Hindlimb muscle (tissue), 1 donor: Measurements from ENCODE around the gene OR56A3. TPM values are rescaled to one million over a fixed set of nuclear protein-coding genes. Genes with fewer than 3 reads are reported as not detected.
"Not testable (repeated sequence)": the region's sequence is repeated elsewhere in the genome, so short reads cannot be mapped to it uniquely, and the experiment has no call there.

ENCODE experiments used
- DNase-seq: peaks from one replicate; pipeline ENCODE4 v3.0.0-alpha.2; 2013
- polyA plus RNA-seq: library from polyadenylated mRNA; unstranded; fragments of 120-200 nt; gene quantifications from one replicate; pipeline ENCODE4 v1.2.1, GENCODE V29; 2013; ENCODE audit not compliant: insufficient read length

The OR56A3 gene
- not detected for polyA plus RNA-seq

- no peak for DNase-seq
Observed at GRCh38 chr11:5941951-5942350, at the start of gene OR56A3. Gene OR56A3 (plus strand): TSS chr11:5942251. CDS start chr11:5947347, 5,096 bp downstream.

DNA sequence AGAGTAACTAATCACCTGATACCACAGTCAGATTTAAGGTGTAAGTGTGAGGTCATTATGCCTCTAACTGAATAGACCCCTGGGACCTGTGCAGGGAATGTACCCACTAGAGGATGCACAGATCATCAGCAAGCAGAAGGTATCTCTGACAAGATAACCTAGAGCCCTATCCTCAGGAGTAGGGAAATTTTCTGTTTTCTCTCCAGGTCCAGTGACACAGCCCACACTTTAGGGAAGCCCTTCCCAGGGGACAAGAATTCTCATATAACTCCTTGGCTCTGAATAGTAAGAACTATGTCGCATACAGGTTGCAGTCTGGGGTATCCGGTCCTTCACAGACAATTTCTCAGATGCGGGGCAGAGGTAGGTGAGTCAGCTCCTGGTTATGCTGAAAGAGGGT, 49.1 kb upstream of the OR56A3 start, which contains the start of gene OR52E5:
TSS of gene OR52E5 (plus strand) at position 301 of the 400 bp plus-strand sequence. CDS start 7,569 bp downstream, outside the sequence.
- no peak for DNase-seq

DNA sequence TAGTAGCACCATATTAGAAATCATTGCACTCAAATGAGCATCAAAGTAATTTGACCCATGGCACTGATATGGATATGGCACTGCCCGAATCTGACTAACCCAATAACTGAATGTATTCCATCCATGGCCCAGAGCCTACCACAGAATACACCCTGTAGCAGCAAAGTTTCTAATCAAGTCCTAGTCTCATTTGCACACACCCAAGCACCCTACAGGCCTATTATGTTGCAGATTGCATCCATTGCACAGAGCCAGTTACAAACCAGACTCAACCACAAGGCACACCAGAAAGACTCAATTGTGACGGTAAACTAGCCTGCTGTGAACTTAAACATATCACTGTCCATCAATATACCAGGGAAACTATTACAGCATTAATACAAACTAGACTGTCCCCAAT, 42.5 kb upstream of the OR56A3 start:
- no peak for DNase-seq

DNA sequence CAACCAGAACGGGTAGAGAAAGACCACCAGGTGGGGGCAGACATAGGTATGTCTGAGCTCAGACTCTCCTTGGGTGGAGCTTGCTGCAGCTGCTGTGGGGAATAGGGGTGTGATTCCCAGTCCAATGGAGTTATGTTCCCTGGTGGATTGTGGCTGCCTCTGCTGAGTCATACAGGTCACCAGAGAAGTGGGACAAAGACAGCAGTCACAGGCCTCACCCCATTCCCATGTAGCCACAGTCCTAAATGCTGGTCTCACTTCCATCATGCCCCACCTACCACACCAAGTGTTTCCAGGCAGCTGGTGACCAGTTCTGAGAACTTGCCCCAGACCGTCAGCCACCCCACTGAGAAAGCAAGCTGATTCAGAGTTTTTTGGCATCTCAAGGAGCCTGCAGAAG, 31.5 kb upstream of the OR56A3 start:
- no peak for DNase-seq

GRCh38 chr11:5922749-5923426, 19.2 kb upstream of the OR56A3 start:
- no peak for DNase-seq

- no peak for DNase-seq
Observed at GRCh38 chr11:5923427-5923776, 18.6 kb upstream of the OR56A3 start.

DNA sequence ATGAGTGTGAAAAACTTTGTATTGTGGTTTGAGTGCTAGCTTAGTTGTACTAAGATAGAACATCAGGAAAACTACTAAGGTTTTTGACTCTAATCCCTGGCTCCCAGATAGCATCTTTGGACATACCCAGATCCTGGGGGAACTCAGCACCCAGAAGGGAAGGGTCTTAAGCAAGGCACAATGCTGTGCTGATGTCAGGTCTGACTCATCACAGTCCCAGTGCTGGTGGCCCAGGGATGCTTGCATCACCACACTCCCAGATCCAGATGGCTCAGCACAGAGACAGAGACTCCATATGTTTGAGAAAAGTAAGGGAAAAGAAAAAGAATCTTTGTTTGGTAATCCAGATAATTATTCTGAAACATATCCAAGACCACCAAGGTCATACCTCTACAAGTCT, 18.3 kb upstream of the OR56A3 start:
- no peak for DNase-seq

DNA sequence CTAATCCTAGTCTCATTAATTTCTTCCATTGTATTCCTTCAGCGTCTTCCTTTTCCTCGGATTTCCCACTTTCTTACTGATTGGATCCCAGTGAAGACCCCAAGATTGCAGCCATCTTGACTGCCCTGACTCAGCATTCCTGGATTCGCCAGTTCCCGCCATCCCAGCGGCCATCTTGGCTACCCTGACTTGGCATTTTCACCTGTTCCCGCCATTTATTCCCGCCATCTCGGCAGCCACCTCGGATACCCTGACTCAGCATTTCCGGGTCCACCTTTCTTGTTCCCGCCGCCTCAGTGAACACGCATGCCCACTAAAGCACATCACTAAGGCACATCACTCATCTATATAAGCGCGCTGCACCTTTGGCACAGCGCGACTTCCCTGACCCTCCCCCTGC, 13.8 kb upstream of the OR56A3 start:
- DNase-seq, result no peak

- no peak for DNase-seq
Observed at GRCh38 chr11:5928811-5929210, 13.2 kb upstream of the OR56A3 start.

DNA sequence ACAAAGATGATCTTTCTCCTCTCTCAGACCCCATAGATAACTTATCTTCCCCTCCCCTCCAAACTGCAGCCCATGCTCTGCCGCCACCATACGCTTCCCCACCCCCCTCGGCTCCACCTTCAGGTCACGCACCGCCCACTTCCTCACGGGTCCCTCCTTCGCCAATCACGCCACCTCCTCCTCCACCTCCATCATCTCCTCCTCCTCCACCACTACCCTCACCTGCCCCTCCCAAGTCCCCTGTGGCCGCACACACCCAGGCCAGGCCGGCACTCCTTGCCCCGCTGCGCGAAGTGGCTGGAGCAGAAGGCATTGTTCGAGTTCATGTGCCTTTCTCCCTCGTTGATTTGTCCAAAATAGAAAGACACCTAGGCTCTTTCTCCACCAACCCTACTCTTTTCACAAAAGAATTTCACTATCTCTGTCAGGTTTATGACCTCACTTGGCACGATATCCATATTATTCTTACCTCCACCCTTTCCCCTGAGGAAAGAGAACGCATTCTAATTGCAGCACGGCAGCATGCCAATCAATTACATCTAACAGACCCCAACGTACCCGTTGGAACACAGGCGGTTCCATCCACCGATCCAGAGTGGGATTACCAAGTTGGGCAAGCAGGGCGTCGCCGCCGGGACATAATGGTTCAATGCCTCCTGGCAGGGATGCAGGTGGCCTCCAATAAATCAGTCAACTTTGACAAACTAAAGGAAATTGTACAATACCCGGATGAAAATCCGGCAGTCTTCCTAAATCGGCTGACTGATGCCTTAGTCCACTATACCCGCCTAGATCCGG, 12.3 kb upstream of the OR56A3 start:
- no peak for DNase-seq

DNA sequence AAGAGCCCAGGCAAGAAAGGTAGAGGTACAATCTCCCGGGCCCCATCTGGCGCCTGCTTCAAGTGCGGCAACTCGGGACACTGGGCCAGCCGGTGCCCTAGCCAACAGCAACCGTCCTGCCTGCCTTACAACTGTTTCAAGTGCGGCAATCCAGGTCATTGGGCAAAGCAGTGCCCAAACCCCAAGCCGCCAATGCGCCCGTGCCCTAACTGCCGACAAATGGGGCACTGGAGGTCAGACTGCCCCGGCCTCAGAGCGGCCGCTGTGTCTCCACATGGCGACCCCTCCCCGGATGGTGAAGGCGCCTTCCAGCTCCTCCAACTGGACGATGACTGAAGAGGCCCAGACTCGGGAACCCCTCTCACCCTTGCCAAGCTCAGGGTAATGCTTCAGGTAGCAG, 11.4 kb upstream of the OR56A3 start:
- no peak for DNase-seq

DNA sequence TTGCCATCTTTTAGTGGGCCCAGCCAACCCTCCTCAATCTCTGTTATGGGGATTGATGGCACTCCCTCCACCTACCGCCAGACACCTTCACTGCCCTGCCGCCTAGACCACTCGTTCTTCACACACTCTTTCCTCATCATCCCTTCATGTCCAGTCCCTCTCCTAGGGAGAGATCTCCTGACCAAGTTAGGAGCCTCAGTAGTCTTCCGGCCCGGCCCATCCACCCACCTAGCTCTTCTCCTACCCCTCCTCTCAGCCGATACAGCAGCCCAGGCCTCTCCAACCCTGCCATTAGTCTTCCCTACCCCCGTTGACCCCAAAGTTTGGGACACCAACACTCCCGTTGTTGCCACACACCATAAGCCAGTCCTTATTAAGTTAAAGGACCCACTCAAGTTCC, 11.0 kb upstream of the OR56A3 start:
- no peak for DNase-seq

DNA sequence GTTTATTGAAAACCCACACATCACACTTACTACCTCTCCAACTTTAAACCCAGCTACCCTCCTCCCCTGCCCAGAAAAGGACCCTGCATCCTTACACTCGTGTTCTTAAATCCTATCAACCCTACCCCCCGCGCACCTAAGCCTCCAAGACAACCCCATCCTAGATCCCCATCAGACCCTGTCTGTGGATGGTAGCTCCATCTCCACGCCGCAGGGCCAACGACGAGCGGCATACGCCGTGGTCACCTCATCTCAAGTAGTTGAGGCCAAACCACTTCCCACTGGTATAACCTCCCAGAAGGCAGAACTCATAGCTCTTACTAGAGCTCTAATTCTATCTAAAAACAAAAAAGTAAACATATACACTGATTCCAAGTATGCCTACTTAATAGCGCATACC, 9.4 kb upstream of the OR56A3 start:
- DNase-seq, result no peak

- DNase-seq, result no peak
Observed at GRCh38 chr11:5933116-5933515, 8.9 kb upstream of the OR56A3 start.

GRCh38 chr11:5937868-5938602, 4.0 kb upstream of the OR56A3 start:
- no peak for DNase-seq

DNA sequence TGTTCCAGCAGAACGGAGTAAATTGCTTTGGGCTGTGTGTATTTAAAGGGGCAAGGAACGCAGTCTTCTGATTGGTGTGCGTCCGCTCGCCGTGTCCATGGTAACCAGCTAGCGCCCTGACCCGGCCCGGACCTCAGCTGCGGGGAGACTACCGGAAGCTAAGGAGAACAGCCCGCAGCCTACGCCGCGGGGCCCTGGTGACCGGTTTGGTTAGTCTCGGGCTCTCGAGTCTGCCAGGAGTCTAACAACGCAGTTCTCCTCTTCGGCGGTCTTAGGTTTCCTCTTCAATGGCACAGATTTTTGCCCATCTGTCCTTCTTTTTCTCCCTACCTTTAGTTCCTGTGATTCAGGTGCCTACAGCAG, 3.5 kb upstream of the OR56A3 start:
- DNase-seq, result no peak

DNA sequence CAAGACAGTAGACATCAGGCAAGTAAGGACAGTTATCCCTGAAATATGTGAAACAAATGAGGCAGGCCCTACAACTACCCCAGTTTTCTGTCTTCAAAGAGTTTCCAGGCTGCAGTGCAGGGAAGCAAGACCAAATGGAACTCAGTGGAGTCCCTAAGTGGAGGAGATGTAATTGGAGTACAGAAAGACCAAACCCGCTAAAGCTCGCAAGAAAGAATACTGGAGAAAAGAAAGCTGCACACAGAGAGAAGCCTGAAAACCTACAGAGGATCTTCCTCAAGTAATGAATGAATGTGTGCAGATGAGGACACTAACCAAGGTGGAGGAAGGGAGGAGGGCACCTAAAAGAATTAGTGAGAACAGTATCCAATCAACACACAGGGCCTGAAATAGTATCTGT, 1.3 kb upstream of the OR56A3 start:
- no peak for DNase-seq

- no peak for DNase-seq
Observed at GRCh38 chr11:5955586-5955985, 13.5 kb downstream of the OR56A3 start.

GRCh38 chr11:5960704-5961320, 18.8 kb downstream of the OR56A3 start:
- not testable (repeated sequence) for DNase-seq

- DNase-seq, result no peak
Observed at GRCh38 chr11:5966958-5967357, 24.9 kb downstream of the OR56A3 start.

GRCh38 chr11:5967708-5968107, 25.7 kb downstream of the OR56A3 start:
- no peak for DNase-seq

- no peak for DNase-seq
Observed at GRCh38 chr11:5968394-5968793, 26.3 kb downstream of the OR56A3 start, which contains the start of gene OR56A5. Gene OR56A5 (minus strand): TSS chr11:5968494. CDS start chr11:5968494, 0 bp downstream.

DNA sequence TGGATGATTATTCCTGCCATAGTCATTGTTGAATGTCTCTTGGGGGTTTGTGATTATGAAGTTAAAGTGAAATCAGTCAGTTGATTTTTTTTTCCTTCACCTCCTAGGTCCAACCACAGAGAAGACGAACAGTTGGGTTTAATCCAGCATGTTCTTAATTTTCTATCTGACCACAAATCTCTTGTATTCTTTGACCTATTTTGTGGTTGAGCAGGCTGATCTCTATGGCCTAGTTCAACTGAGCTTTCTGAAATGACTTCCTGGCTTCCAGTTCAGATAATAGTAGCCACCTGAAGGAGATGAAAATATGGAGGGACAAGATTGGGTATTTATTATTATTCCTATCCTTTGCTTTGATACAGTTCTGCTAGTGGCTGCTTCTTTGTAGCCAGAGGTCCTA, 31.5 kb downstream of the OR56A3 start:
- DNase-seq, result no peak
